Endodermal cell (in vitro differentiated cells): ENCODE measurements around the gene HBE1. TPM values are rescaled to one million over a fixed set of nuclear protein-coding genes. Genes with fewer than 3 reads are reported as not detected.

Source experiments
- DNase-seq: peaks from one replicate; pipeline ENCODE4 v3.0.0-alpha.2; 2017
- H3K27ac ChIP-seq: 2 replicates; pipeline ENCODE4 v1.5.1; 2013; ENCODE audit warnings: mild to moderate bottlenecking, low read depth, low read length, moderate library complexity
- H3K27me3 ChIP-seq: 2 replicates; pipeline ENCODE4 v1.6.1; 2013; ENCODE audit warnings: mild to moderate bottlenecking, low read length, moderate library complexity; ENCODE audit not compliant: insufficient read depth, control insufficient read depth, poor library complexity, severe bottlenecking
- H3K36me3 ChIP-seq: 2 replicates; pipeline ENCODE4 v1.7.0; 2013; ENCODE audit warnings: mild to moderate bottlenecking, low read length, moderate library complexity; ENCODE audit not compliant: control insufficient read depth, insufficient read depth
- H3K4me1 ChIP-seq: one replicate; pipeline ENCODE4 v1.7.0; 2013; ENCODE audit warnings: low read length; ENCODE audit not compliant: control insufficient read depth, insufficient read depth
- H3K4me3 ChIP-seq: 2 replicates; pipeline ENCODE4 v1.5.1; 2013; ENCODE audit warnings: mild to moderate bottlenecking, low read length, moderate library complexity
- H3K9ac ChIP-seq: 2 replicates; pipeline ENCODE4 v1.6.1; 2013; ENCODE audit warnings: mild to moderate bottlenecking, low read length, moderate library complexity; ENCODE audit not compliant: poor library complexity, severe bottlenecking; ENCODE audit errors: extremely low read depth
- H3K9me3 ChIP-seq: 2 replicates; pipeline ENCODE4 v1.6.1; 2013; ENCODE audit warnings: mild to moderate bottlenecking, low read length, moderate library complexity; ENCODE audit not compliant: control insufficient read depth
- H3K27ac Mint-ChIP-seq: 2 replicates; pipeline ENCODE4 v1.8.0; 2020; ENCODE audit warnings: mixed read lengths
- H3K27me3 Mint-ChIP-seq: 2 replicates; pipeline ENCODE4 v1.8.0; 2021; ENCODE audit warnings: mild to moderate bottlenecking, mixed read lengths; ENCODE audit not compliant: insufficient read depth
- H3K36me3 Mint-ChIP-seq: 2 replicates; pipeline ENCODE4 v1.8.0; 2020; ENCODE audit warnings: low read depth, mixed read lengths
- H3K4me1 Mint-ChIP-seq: 2 replicates; pipeline ENCODE4 v1.8.0; 2020; ENCODE audit warnings: mixed read lengths
- H3K4me3 Mint-ChIP-seq: 2 replicates; pipeline ENCODE4 v1.8.0; 2020; ENCODE audit warnings: mild to moderate bottlenecking, moderate library complexity, mixed read lengths
- H3K9me3 Mint-ChIP-seq: 2 replicates; pipeline ENCODE4 v1.8.0; 2020; ENCODE audit warnings: mild to moderate bottlenecking, mixed read lengths
- CTCF ChIP-seq: fragments of 200-600 bp; sonication (generic); conservative IDR thresholded peaks from 2 replicates; pipeline ENCODE4 v1.5.0; 2021; ENCODE audit warnings: antibody characterized with exemption, mild to moderate bottlenecking
- WGBS, 2 experiments: methylation state at CpG; one replicate each; pipeline versions ENCODE4 v1.1.5 to v1.1.7; 2013; ENCODE audit warnings: missing lambda C conversion rate in 2 of 2, mixed read lengths in 1 of 2; ENCODE audit not compliant: insufficient coverage in 1 of 2, insufficient read length in 1 of 2; 5-methylcytosine and 5-hydroxymethylcytosine counted together
- total RNA-seq, 2 donors: library from RNA; stranded (reverse); fragmentation: NEBNext Ultra II Directional in 1 of 2; extraction: Animal tissue kit (Norgen Biotek cat#: 25700) in 1 of 2; gene quantifications; 2 replicates in 1 of 2; 3 replicates in 1 of 2; pipeline ENCODE4 v1.2.1, GENCODE V29; 2021

The HBE1 gene
- total RNA-seq, 2 donors from 2014 or later: 0.81 to 6.1 TPM

GRCh38 chr11:5242933-5243815 is 26.6 kb downstream of the HBE1 start:
- H3K4me1 ChIP-seq: no peaks in the 10 kb centered on the region
- no peak overlapping the region for H3K27ac ChIP-seq
- WGBS, 2 experiments: 94 to 95% methylated on average over 7 of the region's 7 CpGs
- H3K9ac ChIP-seq: no peak overlapping the region
- no peak overlapping the region for H3K4me3 ChIP-seq
- H3K36me3 Mint-ChIP-seq: no peaks in the 10 kb centered on the region
- H3K27me3 Mint-ChIP-seq: peaks cover 4% of the 10 kb centered on the region
- TF ChIP-seq CTCF: no peak
- no peaks in the 10 kb centered on the region for H3K27me3 ChIP-seq
- no peaks in the 10 kb centered on the region for H3K9me3 ChIP-seq
- H3K4me1 Mint-ChIP-seq: no peaks in the 10 kb centered on the region
- DNase-seq: no peak
- no peak overlapping the region for H3K27ac Mint-ChIP-seq
- no peaks in the 10 kb centered on the region for H3K9me3 Mint-ChIP-seq
- no peaks in the 10 kb centered on the region for H3K36me3 ChIP-seq
- no peak overlapping the region for H3K4me3 Mint-ChIP-seq

GRCh38 chr11:5242208-5242607 is 27.5 kb downstream of the HBE1 start:
- Mint-ChIP-seq H3K4me3 (no peak overlapping the region), H3K4me1 (no peaks in the 10 kb centered on the region), H3K9me3 (no peaks in the 10 kb centered on the region), H3K27me3 (peaks cover 4% of the 10 kb centered on the region), H3K36me3 (no peaks in the 10 kb centered on the region), H3K27ac (no peak overlapping the region)
- Histone ChIP-seq H3K36me3 (no peaks in the 10 kb centered on the region), H3K4me1 (no peaks in the 10 kb centered on the region), H3K4me3 (no peak overlapping the region), H3K9me3 (no peaks in the 10 kb centered on the region), H3K27me3 (no peaks in the 10 kb centered on the region), H3K27ac (no peak overlapping the region), H3K9ac (no peak overlapping the region)
- no peak for TF ChIP-seq CTCF
- DNase-seq: no peak
- 88% methylated on average over 1 of the region's 2 CpGs; no CpG with 5 or more reads in 1 of the 2 experiments for WGBS, 2 experiments

- Histone ChIP-seq H3K36me3 (no peaks in the 10 kb centered on the region), H3K9ac (no peak overlapping the region), H3K27ac (no peak overlapping the region), H3K4me1 (no peaks in the 10 kb centered on the region), H3K27me3 (no peaks in the 10 kb centered on the region), H3K9me3 (no peaks in the 10 kb centered on the region), H3K4me3 (no peak overlapping the region)
- Mint-ChIP-seq H3K4me3 (no peak overlapping the region), H3K4me1 (no peaks in the 10 kb centered on the region), H3K27ac (no peak overlapping the region), H3K9me3 (no peaks in the 10 kb centered on the region), H3K36me3 (no peaks in the 10 kb centered on the region), H3K27me3 (peaks cover 4% of the 10 kb centered on the region)
- TF ChIP-seq CTCF: no peak
- WGBS, 2 experiments: 69 to 88% methylated on average over 2 to 3 of the region's 3 CpGs
- no peak for DNase-seq
These were observed 28.3 kb downstream of the HBE1 start for GRCh38 chr11:5241458-5241857.
